Stimulated activated memory B cell treated with anti-CD40 and anti-IgM and Interleukin-4, amounts not matched to agents 10 μg/mL and 1 μg/mL and 100 μg/mL, for 72 hours (primary cell): ENCODE data around the gene SLC15A5.

ENCODE experiments used
- ATAC-seq: fragments of 150-1000 bp; cut with Tn5 transposase; 2 replicates; pipeline ENCODE4 v1.10.0; 2021
- H3K27ac Mint-ChIP-seq: one replicate; pipeline ENCODE4 v1.8.0; 2022; ENCODE audit warnings: mild to moderate bottlenecking, mixed read lengths
- H3K27me3 Mint-ChIP-seq: one replicate; pipeline ENCODE4 v1.8.0; 2022; ENCODE audit warnings: mixed read lengths
- H3K36me3 Mint-ChIP-seq: one replicate; pipeline ENCODE4 v1.8.0; 2022; ENCODE audit warnings: mixed read lengths
- H3K4me1 Mint-ChIP-seq: one replicate; pipeline ENCODE4 v1.8.0; 2022; ENCODE audit warnings: mixed read lengths
- H3K4me3 Mint-ChIP-seq: one replicate; pipeline ENCODE4 v1.8.0; 2022; ENCODE audit warnings: mild to moderate bottlenecking, moderate library complexity, mixed read lengths
- H3K9me3 Mint-ChIP-seq: one replicate; pipeline ENCODE4 v1.8.0; 2022; ENCODE audit warnings: mixed read lengths

Gene SLC15A5

DNA sequence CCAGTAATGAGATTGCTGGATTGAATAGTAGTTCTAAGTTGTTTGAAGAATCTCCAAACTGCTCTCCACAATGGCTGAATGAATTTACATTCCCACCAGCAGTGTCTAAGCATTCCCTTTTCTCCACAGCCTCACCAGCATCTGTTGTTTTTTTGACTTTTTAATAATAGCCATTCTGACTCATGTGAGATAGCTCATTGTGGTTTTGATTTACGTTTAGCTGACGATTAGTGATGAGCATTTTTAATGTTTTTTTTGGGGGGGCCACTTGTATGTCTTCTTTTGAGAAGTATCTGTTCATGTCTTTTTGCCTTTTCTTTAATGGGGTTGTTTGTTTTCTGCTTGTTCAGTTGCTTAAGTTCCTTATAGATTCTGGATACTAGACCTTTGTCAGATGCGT lies 8.1 kb upstream of the SLC15A5 start:
- H3K4me3 Mint-ChIP-seq, result no peak overlapping the region
- no peak overlapping the region for H3K27ac Mint-ChIP-seq
- no peak for ATAC-seq
- H3K9me3 Mint-ChIP-seq, result peaks cover 2% of the 10 kb centered on the region
- no peaks in the 10 kb centered on the region for H3K27me3 Mint-ChIP-seq
- H3K36me3 Mint-ChIP-seq, result no peaks in the 10 kb centered on the region
- no peaks in the 10 kb centered on the region for H3K4me1 Mint-ChIP-seq

- Mint-ChIP-seq H3K27me3 (no peaks in the 10 kb centered on the region), H3K4me3 (no peak overlapping the region), H3K9me3 (peaks cover 2% of the 10 kb centered on the region), H3K4me1 (no peaks in the 10 kb centered on the region), H3K27ac (no peak overlapping the region), H3K36me3 (no peaks in the 10 kb centered on the region)
- no peak for ATAC-seq
Measured at GRCh38 chr12:16282978-16283377, 5.5 kb upstream of the SLC15A5 start.

- ATAC-seq, result no peak
- Mint-ChIP-seq H3K27ac (no peak overlapping the region), H3K36me3 (no peaks in the 10 kb centered on the region), H3K4me3 (no peak overlapping the region), H3K4me1 (no peaks in the 10 kb centered on the region), H3K27me3 (no peaks in the 10 kb centered on the region), H3K9me3 (peaks cover 2% of the 10 kb centered on the region)
Measured at GRCh38 chr12:16282081-16282480, 4.6 kb upstream of the SLC15A5 start.

DNA sequence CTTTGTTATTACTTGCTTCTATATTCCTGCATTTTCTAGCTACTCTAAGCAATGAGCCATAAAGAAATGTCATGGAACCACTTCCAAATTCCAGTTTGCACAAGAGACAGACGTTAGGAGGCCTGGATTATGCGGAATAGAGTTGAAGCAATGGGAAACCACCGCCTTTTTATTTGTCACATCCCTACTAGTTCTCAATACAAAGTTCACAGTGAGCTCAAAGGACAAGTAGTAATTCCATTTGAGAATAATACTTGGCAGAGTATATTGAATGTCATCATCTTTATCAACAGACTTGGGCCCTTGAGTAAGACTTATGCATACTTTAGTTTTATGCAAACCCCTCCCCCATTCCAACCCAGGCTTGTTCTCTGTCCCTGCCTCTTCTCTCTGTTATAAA lies 3.7 kb upstream of the SLC15A5 start:
- ATAC-seq, result no peak
- H3K9me3 Mint-ChIP-seq, result peaks cover 2% of the 10 kb centered on the region
- H3K36me3 Mint-ChIP-seq, result no peaks in the 10 kb centered on the region
- H3K4me1 Mint-ChIP-seq, result no peaks in the 10 kb centered on the region
- no peak overlapping the region for H3K27ac Mint-ChIP-seq
- no peaks in the 10 kb centered on the region for H3K27me3 Mint-ChIP-seq
- H3K4me3 Mint-ChIP-seq, result no peak overlapping the region

DNA sequence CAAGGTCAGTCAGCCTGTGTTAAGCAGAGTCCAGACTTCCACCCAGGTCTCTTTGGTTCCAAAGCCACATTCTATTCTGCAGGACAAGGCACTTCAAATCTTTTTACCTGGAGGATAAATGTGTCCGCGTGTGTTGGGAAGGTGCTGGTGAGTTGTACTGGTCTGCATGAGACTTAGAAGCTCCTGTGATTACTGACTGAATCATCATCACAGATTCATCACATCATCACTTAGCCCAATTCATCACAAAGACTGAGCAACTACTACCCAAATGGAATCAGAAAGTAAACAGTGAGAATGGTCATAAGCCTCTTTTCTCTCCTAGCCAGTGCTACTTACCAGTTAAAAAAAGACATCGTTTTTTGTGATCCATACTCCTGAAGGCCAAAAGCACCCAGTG lies 5.3 kb downstream of the SLC15A5 start:
- no peaks in the 10 kb centered on the region for H3K9me3 Mint-ChIP-seq

DNA sequence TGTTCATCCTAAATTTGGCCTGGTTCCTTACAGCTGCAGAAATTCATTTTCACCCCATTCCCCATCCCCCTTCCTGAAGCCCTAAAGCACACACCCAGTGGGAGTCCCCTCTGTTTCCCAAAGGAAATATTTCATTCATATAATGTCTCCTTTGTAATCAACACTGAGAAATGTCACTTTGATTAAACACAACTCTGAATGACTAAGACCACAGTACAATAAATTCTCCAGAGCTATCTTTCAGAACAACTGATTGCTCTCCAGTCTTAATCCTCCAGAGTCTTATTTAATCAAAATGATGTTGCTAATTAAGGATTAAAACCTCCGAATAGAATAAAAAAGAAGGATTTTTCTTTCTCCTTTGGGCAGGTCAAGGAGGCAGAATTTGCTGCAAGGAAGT lies 6.4 kb downstream of the SLC15A5 start:
- no peak for ATAC-seq
- Mint-ChIP-seq H3K4me1 (no peaks in the 10 kb centered on the region), H3K27ac (no peak overlapping the region), H3K4me3 (no peak overlapping the region), H3K27me3 (no peaks in the 10 kb centered on the region), H3K9me3 (no peaks in the 10 kb centered on the region), H3K36me3 (no peaks in the 10 kb centered on the region)

More for the DNA sequence above, 5.3 kb downstream of the SLC15A5 start:
- no peaks in the 10 kb centered on the region for H3K36me3 Mint-ChIP-seq
- no peaks in the 10 kb centered on the region for H3K4me1 Mint-ChIP-seq
- H3K27ac Mint-ChIP-seq, result no peak overlapping the region
- no peak overlapping the region for H3K4me3 Mint-ChIP-seq
- ATAC-seq, result no peak
- no peaks in the 10 kb centered on the region for H3K27me3 Mint-ChIP-seq

DNA sequence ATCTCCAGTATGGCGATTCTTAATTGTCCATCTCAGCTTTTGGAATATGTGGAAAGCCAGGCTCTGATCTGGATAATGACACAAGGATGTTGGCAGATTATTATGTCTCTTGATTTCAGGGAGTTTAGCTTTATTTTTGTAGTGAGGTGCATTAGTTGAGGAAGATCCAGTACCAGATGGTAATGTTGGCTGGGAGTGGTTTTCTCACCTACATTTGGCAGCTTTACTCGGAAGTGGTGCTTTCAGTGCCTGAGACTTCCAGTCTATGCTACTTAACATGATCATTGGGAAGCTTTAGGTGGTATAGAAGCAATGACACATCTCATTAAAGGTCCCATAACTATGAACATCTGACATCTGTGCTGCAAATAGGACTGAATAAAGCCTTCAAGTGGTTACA lies 7.5 kb downstream of the SLC15A5 start:
- no peaks in the 10 kb centered on the region for H3K9me3 Mint-ChIP-seq
- no peak overlapping the region for H3K4me3 Mint-ChIP-seq
- H3K27me3 Mint-ChIP-seq, result no peaks in the 10 kb centered on the region
- H3K36me3 Mint-ChIP-seq, result no peaks in the 10 kb centered on the region
- no peak for ATAC-seq
- H3K27ac Mint-ChIP-seq, result no peak overlapping the region
- no peaks in the 10 kb centered on the region for H3K4me1 Mint-ChIP-seq

DNA sequence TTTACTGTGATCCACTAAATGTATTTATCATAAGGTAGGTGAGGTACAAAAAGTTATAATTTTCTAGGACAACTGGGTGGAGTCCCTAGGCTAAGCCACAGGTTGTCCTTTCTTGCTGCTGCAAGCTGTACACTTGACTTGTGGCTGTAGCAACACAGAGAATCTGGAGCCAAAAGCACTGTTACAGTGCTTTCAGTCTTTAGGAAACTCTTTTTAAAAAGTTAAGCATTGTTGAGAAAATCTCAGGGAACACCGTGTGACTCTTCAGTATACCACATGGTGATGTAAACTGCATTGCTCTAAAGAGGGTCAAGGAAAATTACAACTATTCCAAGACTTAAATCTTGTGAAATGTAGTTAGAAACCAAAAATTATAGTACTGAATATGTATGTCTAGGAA lies 11.4 kb downstream of the SLC15A5 start:
- no peaks in the 10 kb centered on the region for H3K4me1 Mint-ChIP-seq
- H3K27me3 Mint-ChIP-seq, result no peaks in the 10 kb centered on the region
- no peak overlapping the region for H3K27ac Mint-ChIP-seq
- H3K4me3 Mint-ChIP-seq, result no peak overlapping the region
- no peaks in the 10 kb centered on the region for H3K36me3 Mint-ChIP-seq
- ATAC-seq, result no peak
- peaks cover 12% of the 10 kb centered on the region for H3K9me3 Mint-ChIP-seq

DNA sequence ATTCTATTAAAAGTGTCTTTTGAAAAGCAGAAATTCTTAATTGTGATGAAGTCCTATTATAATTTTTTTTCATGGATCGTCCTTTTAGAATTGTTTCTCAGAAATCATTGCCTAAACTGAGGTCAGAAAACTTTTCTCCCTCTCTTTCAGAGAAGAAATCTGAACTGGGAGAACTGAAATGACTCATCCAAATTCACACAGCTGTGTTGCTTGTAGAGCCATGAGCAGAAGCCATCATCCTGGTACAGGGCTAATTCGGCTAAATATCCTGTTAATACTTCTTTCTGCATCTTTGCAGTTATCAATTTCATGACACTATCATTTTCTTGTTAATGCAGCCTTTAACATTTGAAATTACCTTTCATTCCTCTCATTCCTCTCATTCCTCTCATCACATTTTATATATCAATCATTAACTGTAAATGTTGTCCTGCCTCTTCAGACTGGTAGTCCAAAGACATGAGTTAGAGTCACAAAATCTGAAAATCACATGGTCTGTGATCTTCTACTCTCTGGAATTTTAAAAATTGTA lies 15.5 kb downstream of the SLC15A5 start:
- Mint-ChIP-seq H3K27ac (no peak overlapping the region), H3K4me1 (no peaks in the 10 kb centered on the region), H3K9me3 (peaks cover 18% of the 10 kb centered on the region), H3K4me3 (no peak overlapping the region), H3K36me3 (no peaks in the 10 kb centered on the region), H3K27me3 (no peaks in the 10 kb centered on the region)
- ATAC-seq, result no peak

GRCh38 chr12:16260206-16260605 lies 17.3 kb downstream of the SLC15A5 start:
- ATAC-seq, result no peak
- Mint-ChIP-seq H3K9me3 (peaks cover 18% of the 10 kb centered on the region), H3K27me3 (no peaks in the 10 kb centered on the region)

DNA sequence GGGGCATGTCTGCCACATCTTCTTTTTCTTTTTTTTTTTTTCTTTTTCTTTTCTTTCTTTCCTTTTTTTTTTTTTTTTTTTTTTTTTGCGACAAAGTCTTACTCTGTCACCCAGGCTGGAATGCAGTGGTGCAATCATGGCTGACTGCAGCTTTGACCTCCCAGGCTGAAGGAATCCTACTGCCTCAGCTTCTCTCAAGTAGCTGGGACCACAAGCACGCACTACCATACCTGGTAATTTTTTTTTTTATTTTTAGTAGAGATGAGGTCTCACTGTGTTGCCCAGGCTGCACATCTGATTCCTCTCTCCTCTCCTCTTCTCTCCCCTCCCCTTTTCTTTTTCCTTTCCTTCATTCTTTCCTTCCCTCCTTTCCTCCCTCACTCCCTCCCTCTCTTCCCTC lies 18.5 kb downstream of the SLC15A5 start:
- Mint-ChIP-seq H3K4me1 (no peaks in the 10 kb centered on the region), H3K27me3 (no peaks in the 10 kb centered on the region), H3K4me3 (no peak overlapping the region), H3K9me3 (peaks cover 20% of the 10 kb centered on the region), H3K27ac (no peak overlapping the region), H3K36me3 (no peaks in the 10 kb centered on the region)
- no peak for ATAC-seq

More at GRCh38 chr12:16260206-16260605, 17.3 kb downstream of the SLC15A5 start:
- Mint-ChIP-seq H3K36me3 (no peaks in the 10 kb centered on the region), H3K4me3 (no peak overlapping the region), H3K4me1 (no peaks in the 10 kb centered on the region), H3K27ac (no peak overlapping the region)

DNA sequence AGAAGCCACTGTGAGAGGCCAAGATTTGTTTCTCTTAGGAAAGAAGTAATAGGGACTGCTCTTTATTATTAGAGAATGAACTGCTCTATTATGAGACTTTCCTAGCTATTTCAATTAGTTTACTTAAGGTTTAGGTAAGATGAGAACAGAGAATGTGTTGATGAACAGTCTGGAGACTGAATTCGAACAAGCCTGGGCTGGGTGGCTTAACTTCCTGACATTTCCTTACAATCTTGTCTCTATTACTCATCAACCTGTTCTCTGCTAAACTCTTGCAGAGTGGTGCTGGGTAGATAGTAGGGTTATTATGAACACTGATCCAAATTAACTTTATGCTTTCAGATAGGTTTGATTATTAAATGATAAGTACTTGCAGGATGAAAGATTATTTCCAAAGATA lies 31.2 kb downstream of the SLC15A5 start:
- no peaks in the 10 kb centered on the region for H3K4me1 Mint-ChIP-seq
- no peak overlapping the region for H3K27ac Mint-ChIP-seq
- H3K9me3 Mint-ChIP-seq, result peaks cover 2% of the 10 kb centered on the region
- no peak overlapping the region for H3K4me3 Mint-ChIP-seq
- no peaks in the 10 kb centered on the region for H3K27me3 Mint-ChIP-seq
- ATAC-seq, result no peak
- no peaks in the 10 kb centered on the region for H3K36me3 Mint-ChIP-seq

DNA sequence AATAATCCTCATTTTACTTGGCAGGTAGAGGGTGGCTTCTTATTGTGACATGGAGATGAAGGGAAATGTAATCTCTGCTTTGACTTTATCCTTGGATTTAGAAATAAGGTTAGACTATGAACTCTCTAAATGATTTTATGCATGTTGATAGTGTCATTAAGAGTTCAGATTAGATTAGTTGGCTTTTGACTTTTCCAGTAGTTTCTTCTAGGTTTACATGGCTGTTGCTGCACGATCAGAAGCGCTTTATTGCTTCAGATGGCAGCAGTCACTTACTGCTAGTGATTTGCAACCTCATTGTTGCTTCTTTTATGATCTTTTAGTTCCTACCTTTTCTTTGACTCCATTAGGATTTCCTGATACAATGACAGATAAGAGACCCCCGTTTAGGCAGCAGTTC lies 32.3 kb downstream of the SLC15A5 start:
- Mint-ChIP-seq H3K4me1 (no peaks in the 10 kb centered on the region), H3K36me3 (no peaks in the 10 kb centered on the region), H3K9me3 (peaks cover 2% of the 10 kb centered on the region), H3K4me3 (no peak overlapping the region), H3K27ac (no peak overlapping the region), H3K27me3 (no peaks in the 10 kb centered on the region)
- ATAC-seq, result no peak

DNA sequence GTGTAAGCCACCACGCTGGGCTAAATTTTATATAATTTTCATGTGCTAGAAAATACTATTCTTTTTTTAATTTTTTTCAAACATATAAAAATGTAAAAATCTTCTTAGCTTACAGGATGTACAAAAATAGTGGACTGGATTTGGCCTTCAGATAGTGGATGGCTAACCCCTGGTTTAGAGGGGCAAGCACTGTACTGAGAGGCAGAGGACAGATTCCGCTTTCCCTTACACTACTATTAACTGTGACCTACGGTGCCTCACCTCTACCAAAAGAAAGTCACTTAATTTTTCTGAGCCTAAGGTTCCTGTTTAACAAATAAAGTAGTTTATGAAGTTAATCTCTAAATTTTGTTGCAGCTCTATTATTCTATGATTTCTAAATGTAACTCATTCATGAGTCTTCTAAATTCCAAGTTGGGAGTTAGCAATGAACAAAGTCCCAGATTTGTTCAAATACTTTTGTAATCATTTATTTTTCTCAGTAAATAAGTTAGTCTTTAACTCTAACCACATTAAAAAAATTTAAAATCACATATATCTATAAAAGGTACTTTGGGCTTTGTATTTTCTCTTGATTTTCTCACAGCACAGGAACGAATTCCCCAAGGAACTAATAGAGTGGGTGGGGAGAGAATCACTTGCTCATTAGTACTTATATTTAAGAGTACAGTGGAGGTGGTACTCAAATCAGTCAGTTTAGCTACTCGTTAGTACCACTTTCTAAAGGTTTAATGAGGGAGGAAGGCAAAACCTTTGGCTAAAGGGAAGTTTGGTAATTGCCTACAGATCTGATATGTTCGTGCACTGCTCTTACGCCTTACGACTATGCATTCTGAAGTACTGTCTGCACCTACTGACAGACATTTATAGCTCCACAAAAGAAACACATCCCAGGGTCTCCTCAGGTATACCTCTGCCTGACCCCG lies 33.7 kb downstream of the SLC15A5 start:
- peaks cover 2% of the 10 kb centered on the region for H3K9me3 Mint-ChIP-seq

GRCh38 chr12:16241346-16241745 lies 36.1 kb downstream of the SLC15A5 start:
- H3K36me3 Mint-ChIP-seq, result no peaks in the 10 kb centered on the region
- ATAC-seq, result no peak
- H3K4me3 Mint-ChIP-seq, result no peak overlapping the region
- no peaks in the 10 kb centered on the region for H3K27me3 Mint-ChIP-seq
- no peaks in the 10 kb centered on the region for H3K4me1 Mint-ChIP-seq
- H3K9me3 Mint-ChIP-seq, result peaks cover 2% of the 10 kb centered on the region
- H3K27ac Mint-ChIP-seq, result no peak overlapping the region

More for the DNA sequence above, 33.7 kb downstream of the SLC15A5 start:
- H3K4me1 Mint-ChIP-seq, result no peaks in the 10 kb centered on the region
- no peak for ATAC-seq
- no peaks in the 10 kb centered on the region for H3K36me3 Mint-ChIP-seq
- no peak overlapping the region for H3K27ac Mint-ChIP-seq
- no peak overlapping the region for H3K4me3 Mint-ChIP-seq
- no peaks in the 10 kb centered on the region for H3K27me3 Mint-ChIP-seq

DNA sequence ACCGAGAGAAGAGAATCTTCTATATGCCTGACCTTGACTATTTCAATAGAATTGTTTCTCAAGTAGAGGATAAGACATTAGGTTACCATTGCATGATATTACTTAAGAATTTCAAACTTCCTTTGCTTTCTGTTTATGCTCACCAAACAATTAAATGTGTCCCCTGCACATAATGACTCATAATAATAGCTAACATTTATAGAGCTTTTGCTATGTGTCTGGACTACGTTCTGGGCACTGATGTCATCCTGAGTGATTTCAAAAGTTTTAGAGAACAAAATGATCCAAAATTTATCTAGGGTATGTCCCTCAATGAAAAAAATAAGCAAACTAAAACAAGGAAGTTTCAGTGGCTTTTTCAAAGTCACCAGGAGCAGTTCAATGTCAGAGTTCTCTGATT lies 38.8 kb downstream of the SLC15A5 start:
- Mint-ChIP-seq H3K4me3 (no peak overlapping the region), H3K4me1 (no peaks in the 10 kb centered on the region), H3K9me3 (no peaks in the 10 kb centered on the region), H3K36me3 (no peaks in the 10 kb centered on the region), H3K27ac (no peak overlapping the region), H3K27me3 (no peaks in the 10 kb centered on the region)
- no peak for ATAC-seq
